HL-60/S4 treated with retinoic acid at 250 ng/mL for 4 days and 3 days (cell line): ENCODE results near the gene ARIH2.

Experiments
- in situ Hi-C: fragments of 300-500 bp; cut with MboI; formaldehyde crosslinking; loops from 2 replicates; pipeline ENCODE4 v1.7.0; 2022; ENCODE audit warnings: low sequenced_read_pairs

Gene ARIH2

GRCh38 chr3:48966876-48967361, 48.3 kb downstream of the ARIH2 start:
- in situ Hi-C loops = loop anchor here (25.0 kb wide), 1 partner anchor 230 kb away; no protein-coding TSS in a partner anchor

- in situ Hi-C loops = loop anchor here (25.0 kb wide), 1 partner anchor 233 kb away; no protein-coding TSS in a partner anchor
These were observed 51.9 kb downstream of the ARIH2 start for GRCh38 chr3:48970586-48970985.

- in situ Hi-C loops = loop anchor here (25.0 kb wide), 1 partner anchor 237 kb away; no protein-coding TSS in a partner anchor
These were observed 55.6 kb downstream of the ARIH2 start for GRCh38 chr3:48974076-48974864.

GRCh38 chr3:48979451-48979850, 60.8 kb downstream of the ARIH2 start:
- in situ Hi-C loops = no loop called here

GRCh38 chr3:48980295-48980694, 61.7 kb downstream of the ARIH2 start:
- in situ Hi-C loops = no loop called here

- in situ Hi-C loops = no loop called here
These were observed 63.4 kb downstream of the ARIH2 start for GRCh38 chr3:48982016-48982415.

GRCh38 chr3:48982686-48983085, 64.0 kb downstream of the ARIH2 start:
- in situ Hi-C loops = no loop called here

GRCh38 chr3:48983096-48983495, 64.5 kb downstream of the ARIH2 start:
- in situ Hi-C loops = no loop called here

- in situ Hi-C loops = no loop called here
These were observed 66.0 kb downstream of the ARIH2 start for GRCh38 chr3:48984663-48985062.

GRCh38 chr3:48985831-48986376, 67.3 kb downstream of the ARIH2 start:
- in situ Hi-C loops = no loop called here

- in situ Hi-C loops = no loop called here
These were observed 70.6 kb downstream of the ARIH2 start for GRCh38 chr3:48989126-48989795.

GRCh38 chr3:48989796-48990635, 71.4 kb downstream of the ARIH2 start, which contains the start of gene P4HTM:
P4HTM (plus strand) TSS chr3:48990241; CDS start chr3:48990257, 16 bp downstream.
- in situ Hi-C loops = no loop called here

- in situ Hi-C loops = no loop called here
These were observed 72.2 kb downstream of the ARIH2 start for GRCh38 chr3:48990636-48991469.

GRCh38 chr3:48991851-48992545, 73.4 kb downstream of the ARIH2 start:
- in situ Hi-C loops = no loop called here

GRCh38 chr3:48993834-48994233, 75.2 kb downstream of the ARIH2 start:
- in situ Hi-C loops = no loop called here

- in situ Hi-C loops = no loop called here
These were observed 78.0 kb downstream of the ARIH2 start for GRCh38 chr3:48996640-48997039.

- in situ Hi-C loops = no loop called here
These were observed 78.5 kb downstream of the ARIH2 start for GRCh38 chr3:48997102-48997635.

GRCh38 chr3:48997714-48998637, 79.3 kb downstream of the ARIH2 start:
- in situ Hi-C loops = no loop called here
